A673 (cell line): Measurements from ENCODE around the gene UBQLN2. TPM values are rescaled to one million over a fixed set of nuclear protein-coding genes. Genes with fewer than 3 reads are reported as not detected.

Experiments
- BruUV-seq: library from RNA; stranded (reverse); fragments of 400-500 nt; replicated peaks from 2 replicates; lab custom pipeline; 2021; lab: Mats Ljungman, UMichigan
- CTCF ChIA-PET: fragments of 300-600 bp; sonication (Branson Sonifier 250); formaldehyde crosslinking; loops from one replicate; lab custom pipeline; 2022; ENCODE audit warnings: antibody characterized with exemption; lab: Charles Lee
- POLR2A ChIA-PET: fragments of 300-600 bp; sonication (Branson Sonifier 250); formaldehyde crosslinking; loops from one replicate; lab custom pipeline; 2022; ENCODE audit warnings: antibody characterized with exemption; ENCODE audit not compliant: low non-redundant PET; lab: Charles Lee
- DNase-seq: peaks from one replicate; pipeline ENCODE4 v3.0.0-alpha.2; 2015; ENCODE audit warnings: low spot score
- H3K27ac ChIP-seq: fragments of 200-600 bp; sonication (generic); 2 replicates; pipeline ENCODE4 v1.5.1; 2016; ENCODE audit warnings: mixed run types, low read depth, mild to moderate bottlenecking, mixed read lengths, antibody characterized with exemption, low read length; ENCODE audit not compliant: poor library complexity, severe bottlenecking
- H3K27me3 ChIP-seq: fragments of 200-600 bp; sonication (generic); replicated peaks from 2 replicates; pipeline ENCODE4 v1.6.1; 2017; ENCODE audit warnings: mixed run types, low read depth, mild to moderate bottlenecking, mixed read lengths, antibody characterized with exemption, low read length; ENCODE audit not compliant: insufficient read depth, poor library complexity
- H3K36me3 ChIP-seq: fragments of 200-600 bp; sonication (generic); 2 replicates; pipeline ENCODE4 v1.6.1; 2016; ENCODE audit warnings: mixed run types, mild to moderate bottlenecking, mixed read lengths, antibody characterized with exemption, low read length; ENCODE audit not compliant: insufficient read depth, poor library complexity, severe bottlenecking
- H3K4me1 ChIP-seq: fragments of 200-600 bp; sonication (generic); 2 replicates; pipeline ENCODE4 v1.6.1; 2017; ENCODE audit warnings: mixed run types, mild to moderate bottlenecking, mixed read lengths, antibody characterized with exemption, low read length; ENCODE audit not compliant: insufficient read depth, poor library complexity, severe bottlenecking
- H3K4me3 ChIP-seq: fragments of 200-600 bp; sonication (generic); 2 replicates; pipeline ENCODE4 v1.5.1; 2016; ENCODE audit warnings: low read depth, mixed run types, mild to moderate bottlenecking, mixed read lengths, low read length; ENCODE audit not compliant: poor library complexity, severe bottlenecking
- H3K9me3 ChIP-seq: fragments of 200-600 bp; sonication (generic); 2 replicates; pipeline ENCODE4 v1.6.1; 2016; ENCODE audit warnings: mixed run types, low read depth, mild to moderate bottlenecking, mixed read lengths, antibody characterized with exemption, low read length; ENCODE audit not compliant: poor library complexity, severe bottlenecking
- EZH2 ChIP-seq: fragments of 200-600 bp; sonication (generic); IDR thresholded peaks from 2 replicates; pipeline ENCODE4 v1.6.1; 2017; ENCODE audit warnings: borderline replicate concordance, low read depth, mild to moderate bottlenecking, mixed read lengths, antibody characterized with exemption, low read length; ENCODE audit not compliant: poor library complexity, severe bottlenecking
- intact Hi-C: fragments of 100-400 bp; cut with micrococcal nuclease; formaldehyde crosslinking; loops from one replicate; pipeline ENCODE4 v1.10.0; 2022; ENCODE audit not compliant: unreplicated experiment
- total RNA-seq: library from RNA; stranded (reverse); gene quantifications from 2 replicates; pipeline ENCODE4 v1.2.3, GENCODE V29; 2021
- TF ChIP-seq, protein P1 (sequence below): fragments of 300-800, 200-600 bp; sonication (generic); conservative IDR thresholded peaks from 2 replicates; pipeline ENCODE4 v1.5.1; 2017; ENCODE audit warnings: low read depth, mild to moderate bottlenecking, antibody characterized with exemption, low read length, moderate library complexity, mixed read lengths

The UBQLN2 gene
- total RNA-seq, 1 experiment from 2014 or later: 28.8 TPM

DNA sequence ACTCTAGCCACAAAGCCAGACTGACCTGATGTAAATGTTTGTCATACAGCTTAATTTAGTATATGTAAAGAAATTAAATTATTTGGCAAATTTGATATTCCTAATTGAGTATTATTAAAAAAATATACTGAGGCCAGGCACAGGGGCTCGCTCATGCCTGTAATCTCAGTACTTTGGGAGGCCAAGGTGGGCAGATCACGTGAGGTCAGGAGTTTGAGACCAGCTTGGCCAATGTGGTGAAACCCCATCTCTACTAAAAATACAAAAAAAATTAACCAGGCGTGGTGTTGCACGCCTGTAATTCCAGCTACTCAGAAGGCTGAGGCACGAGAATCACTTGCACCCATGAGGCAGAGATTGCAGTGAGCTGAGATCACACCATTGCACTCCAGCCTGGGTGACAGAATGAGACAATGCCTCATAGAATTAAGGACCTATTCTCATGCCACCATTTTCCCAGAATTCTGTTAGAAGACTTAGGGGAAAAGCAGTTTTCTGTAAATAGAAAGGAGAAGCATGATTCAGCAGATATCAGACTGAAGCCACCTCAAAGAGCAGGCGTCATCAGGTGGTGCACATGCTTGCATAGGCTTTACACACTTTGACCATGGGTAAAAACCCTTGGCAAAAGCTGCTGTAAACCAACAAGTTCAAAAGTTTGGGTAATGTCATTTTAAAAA lies 6.1 kb downstream of the UBQLN2 start:
- Histone ChIP-seq H3K36me3 (no peaks in the 10 kb centered on the region), H3K9me3 (no peaks in the 10 kb centered on the region), H3K4me1 (no peaks in the 10 kb centered on the region), H3K27ac (no peak overlapping the region), H3K4me3 (no peak overlapping the region), H3K27me3 (no peaks in the 10 kb centered on the region)
- ChIA-PET CTCF (no interaction called here), POLR2A (no interaction called here)
- TF ChIP-seq EZH2: no peak
- TF ChIP-seq, protein P1, sequence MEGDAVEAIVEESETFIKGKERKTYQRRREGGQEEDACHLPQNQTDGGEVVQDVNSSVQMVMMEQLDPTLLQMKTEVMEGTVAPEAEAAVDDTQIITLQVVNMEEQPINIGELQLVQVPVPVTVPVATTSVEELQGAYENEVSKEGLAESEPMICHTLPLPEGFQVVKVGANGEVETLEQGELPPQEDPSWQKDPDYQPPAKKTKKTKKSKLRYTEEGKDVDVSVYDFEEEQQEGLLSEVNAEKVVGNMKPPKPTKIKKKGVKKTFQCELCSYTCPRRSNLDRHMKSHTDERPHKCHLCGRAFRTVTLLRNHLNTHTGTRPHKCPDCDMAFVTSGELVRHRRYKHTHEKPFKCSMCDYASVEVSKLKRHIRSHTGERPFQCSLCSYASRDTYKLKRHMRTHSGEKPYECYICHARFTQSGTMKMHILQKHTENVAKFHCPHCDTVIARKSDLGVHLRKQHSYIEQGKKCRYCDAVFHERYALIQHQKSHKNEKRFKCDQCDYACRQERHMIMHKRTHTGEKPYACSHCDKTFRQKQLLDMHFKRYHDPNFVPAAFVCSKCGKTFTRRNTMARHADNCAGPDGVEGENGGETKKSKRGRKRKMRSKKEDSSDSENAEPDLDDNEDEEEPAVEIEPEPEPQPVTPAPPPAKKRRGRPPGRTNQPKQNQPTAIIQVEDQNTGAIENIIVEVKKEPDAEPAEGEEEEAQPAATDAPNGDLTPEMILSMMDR: no peak
- DNase-seq: no peak
- BruUV-seq: no TSS peak
- intact Hi-C loops: no loop called here

DNA sequence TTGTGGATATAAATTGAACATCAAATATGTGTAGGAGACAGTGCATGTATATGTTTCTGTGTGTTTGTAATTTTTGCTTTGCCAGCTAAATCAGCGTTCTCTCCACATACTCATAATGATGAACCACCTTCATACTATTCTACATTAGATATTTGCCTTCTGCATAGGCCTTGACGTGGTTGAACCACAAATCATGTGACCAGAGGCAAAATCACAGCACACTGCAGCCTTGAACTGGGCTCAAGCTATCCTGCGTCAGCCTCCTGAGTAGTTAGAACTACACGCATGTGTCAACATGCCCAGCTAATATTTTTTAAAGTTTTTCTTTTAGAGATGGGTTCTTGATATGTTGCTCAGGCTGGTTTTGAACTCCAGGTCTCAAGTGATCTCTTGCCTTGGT lies 9.5 kb downstream of the UBQLN2 start:
- intact Hi-C loops: no loop called here
- Histone ChIP-seq H3K27me3 (no peaks in the 10 kb centered on the region), H3K4me1 (no peaks in the 10 kb centered on the region), H3K9me3 (no peaks in the 10 kb centered on the region), H3K4me3 (no peak overlapping the region), H3K27ac (no peak overlapping the region), H3K36me3 (no peaks in the 10 kb centered on the region)
- no TSS peak for BruUV-seq
- DNase-seq: no peak
- TF ChIP-seq, protein P1: no peak
- no peak for TF ChIP-seq EZH2
- ChIA-PET CTCF (no interaction called here), POLR2A (no interaction called here)

DNA sequence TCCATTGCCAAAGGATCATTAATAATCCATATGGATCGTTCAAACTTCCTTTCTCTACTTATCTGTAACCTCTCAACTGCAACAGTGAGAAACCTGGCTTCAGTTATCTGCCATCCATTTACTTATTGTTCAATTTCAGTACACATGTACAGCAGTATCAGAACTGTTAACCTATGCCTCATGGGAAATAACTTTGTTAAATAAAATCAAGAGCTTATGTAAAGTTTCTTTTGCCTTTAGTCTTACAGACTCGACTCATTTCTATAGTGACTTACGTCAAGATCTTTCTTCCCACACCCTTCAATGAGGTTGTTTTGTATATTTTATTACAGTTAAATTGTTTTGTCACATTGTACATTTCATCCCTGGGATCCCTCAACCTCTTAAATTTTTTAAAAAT lies 11.4 kb downstream of the UBQLN2 start:
- Histone ChIP-seq H3K9me3 (no peaks in the 10 kb centered on the region), H3K4me3 (no peak overlapping the region), H3K27ac (no peak overlapping the region), H3K27me3 (no peaks in the 10 kb centered on the region), H3K36me3 (no peaks in the 10 kb centered on the region), H3K4me1 (no peaks in the 10 kb centered on the region)
- DNase-seq: no peak
- CTCF ChIA-PET: no interaction called here
- TF ChIP-seq, protein P1: no peak
- TF ChIP-seq EZH2: no peak
- intact Hi-C loops: no loop called here
- POLR2A ChIA-PET: no interaction called here
- BruUV-seq: no TSS peak
